Measurements from ENCODE around the gene GJC1.

GJC1 gene

GRCh38 chr17:44872131-44872768 lies 42.2 kb upstream of the GJC1 start:
- Histone ChIP-seq H3K4me1 (ENCODE audit: insufficient read depth, poor library complexity, severe bottlenecking) (no peaks in the 10 kb centered on the region), H3K36me3 (ENCODE audit: low read depth) (peaks cover 93% of the 10 kb centered on the region), H3K27ac (ENCODE audit: poor library complexity, severe bottlenecking) (no peak overlapping the region), H3K9me3 (ENCODE audit: severe bottlenecking) (no peaks in the 10 kb centered on the region), H3K27me3 (ENCODE audit: insufficient read depth, poor library complexity, severe bottlenecking) (no peaks in the 10 kb centered on the region), H3K4me3 (ENCODE audit: severe bottlenecking) (no peak overlapping the region)
- TF ChIP-seq CTCF (IDR thresholded peaks at IDR 0.05; ENCODE audit: poor library complexity, severe bottlenecking), result no peak
- no peak for ATAC-seq (ENCODE audit: low read depth)
- DNase-seq (ENCODE audit: low spot score), result no peak

DNA sequence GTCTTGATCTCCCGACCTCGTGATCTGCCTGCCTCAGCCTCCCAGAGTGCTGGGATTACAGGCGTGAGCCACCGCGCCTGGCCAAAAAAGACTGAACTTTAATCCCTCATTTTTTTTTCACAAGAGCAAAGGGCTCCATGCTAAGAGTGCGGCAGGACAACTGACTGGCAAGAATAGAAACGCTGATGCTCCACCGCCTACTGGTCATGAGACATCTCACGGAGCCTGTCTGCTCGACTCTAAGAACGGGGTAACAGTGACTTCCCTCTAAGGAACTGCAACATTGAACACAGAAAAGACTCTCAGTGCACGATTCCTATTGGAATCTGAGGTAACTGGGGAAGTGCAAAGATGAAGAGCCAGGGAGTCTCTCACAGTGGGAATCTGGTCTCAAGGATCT lies 41.5 kb upstream of the GJC1 start:
- ATAC-seq (ENCODE audit: low read depth) (no peak), DNase-seq (ENCODE audit: low spot score) (no peak)
- Histone ChIP-seq H3K9me3 (ENCODE audit: severe bottlenecking) (no peaks in the 10 kb centered on the region), H3K27me3 (ENCODE audit: insufficient read depth, poor library complexity, severe bottlenecking) (no peaks in the 10 kb centered on the region), H3K4me3 (ENCODE audit: severe bottlenecking) (no peak overlapping the region), H3K4me1 (ENCODE audit: insufficient read depth, poor library complexity, severe bottlenecking) (no peaks in the 10 kb centered on the region), H3K36me3 (ENCODE audit: low read depth) (peaks cover 94% of the 10 kb centered on the region), H3K27ac (ENCODE audit: poor library complexity, severe bottlenecking) (no peak overlapping the region)
- TF ChIP-seq CTCF (IDR thresholded peaks at IDR 0.05; ENCODE audit: poor library complexity, severe bottlenecking), result no peak

DNA sequence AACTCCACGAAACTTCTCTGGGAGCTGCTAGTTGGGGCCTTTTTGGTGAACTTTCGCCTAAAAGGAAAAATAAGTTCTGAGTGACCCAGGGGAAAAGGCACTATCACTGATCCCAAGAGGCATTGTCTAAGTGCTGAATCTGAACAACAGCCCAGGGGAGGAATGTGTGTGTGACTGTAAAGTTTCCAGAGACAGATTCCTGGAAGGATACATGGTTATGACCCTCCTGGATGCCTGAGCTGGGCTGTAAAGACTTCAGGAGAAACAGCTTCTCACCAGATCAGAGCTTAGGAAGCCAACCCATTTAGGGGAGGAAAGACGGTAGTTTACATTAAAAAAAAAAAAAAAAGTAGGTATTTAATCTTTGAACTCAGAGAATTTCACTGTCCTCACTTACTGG lies 37.8 kb upstream of the GJC1 start:
- DNase-seq (ENCODE audit: low spot score) (no peak), ATAC-seq (ENCODE audit: low read depth) (no peak)
- H3K27ac ChIP-seq (ENCODE audit: poor library complexity, severe bottlenecking), result no peak overlapping the region

DNA sequence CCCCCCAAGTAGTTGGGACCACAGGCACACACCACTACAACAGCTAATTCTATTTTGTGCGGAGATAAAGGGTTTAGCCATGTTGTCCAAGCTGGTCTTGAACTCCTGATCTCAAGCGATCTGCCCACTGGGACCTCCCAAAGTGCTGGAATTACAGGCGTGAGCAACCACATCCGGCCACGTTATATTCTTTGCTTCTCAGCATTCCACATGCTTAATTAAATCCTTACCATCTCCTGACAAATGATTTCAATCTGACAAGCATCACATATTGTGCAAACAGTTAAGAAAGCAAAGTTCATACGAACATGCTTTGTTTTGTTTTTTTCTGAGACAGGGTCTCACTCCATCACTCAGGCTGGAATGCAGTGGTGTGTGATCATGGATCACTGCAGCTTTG lies 35.8 kb upstream of the GJC1 start:
- Histone ChIP-seq H3K27me3 (ENCODE audit: insufficient read depth, poor library complexity, severe bottlenecking) (no peaks in the 10 kb centered on the region), H3K4me1 (ENCODE audit: insufficient read depth, poor library complexity, severe bottlenecking) (no peaks in the 10 kb centered on the region), H3K36me3 (ENCODE audit: low read depth) (peaks cover 95% of the 10 kb centered on the region), H3K27ac (ENCODE audit: poor library complexity, severe bottlenecking) (no peak overlapping the region), H3K4me3 (ENCODE audit: severe bottlenecking) (no peak overlapping the region), H3K9me3 (ENCODE audit: severe bottlenecking) (no peaks in the 10 kb centered on the region)
- no peak for TF ChIP-seq CTCF (IDR thresholded peaks at IDR 0.05; ENCODE audit: poor library complexity, severe bottlenecking)
- DNase-seq (ENCODE audit: low spot score) (no peak), ATAC-seq (ENCODE audit: low read depth) (no peak)

More for the DNA sequence above, 37.8 kb upstream of the GJC1 start:
- Histone ChIP-seq H3K9me3 (ENCODE audit: severe bottlenecking) (no peaks in the 10 kb centered on the region), H3K27me3 (ENCODE audit: insufficient read depth, poor library complexity, severe bottlenecking) (no peaks in the 10 kb centered on the region), H3K4me1 (ENCODE audit: insufficient read depth, poor library complexity, severe bottlenecking) (no peaks in the 10 kb centered on the region), H3K36me3 (ENCODE audit: low read depth) (peaks cover 96% of the 10 kb centered on the region), H3K4me3 (ENCODE audit: severe bottlenecking) (no peak overlapping the region)
- no peak for TF ChIP-seq CTCF (IDR thresholded peaks at IDR 0.05; ENCODE audit: poor library complexity, severe bottlenecking)

DNA sequence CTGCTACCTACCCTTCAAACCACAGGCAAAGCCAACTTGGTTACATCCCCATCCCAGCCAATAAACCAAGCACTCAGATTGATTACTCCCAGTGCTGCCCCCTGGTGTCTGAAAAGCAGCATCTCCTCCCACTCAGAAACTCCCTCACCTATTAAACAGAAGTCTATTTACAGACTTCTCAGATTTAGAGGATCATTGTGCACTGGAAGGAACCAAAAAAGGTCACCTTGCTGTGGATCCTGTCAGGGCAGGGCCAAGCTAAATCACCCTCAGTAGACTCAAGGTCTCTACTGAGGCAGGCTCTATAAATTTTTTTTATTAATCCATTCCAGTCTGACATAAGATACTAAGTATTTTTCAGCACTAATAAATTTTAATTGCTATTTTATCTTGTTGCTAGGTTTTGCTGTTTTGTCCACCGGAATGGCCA lies 35.2 kb upstream of the GJC1 start:
- peak; percentile 79 for ATAC-seq (ENCODE audit: low read depth)
- DNase-seq (ENCODE audit: low spot score), result no peak
- H3K36me3 ChIP-seq (ENCODE audit: low read depth), result peaks cover 95% of the 10 kb centered on the region
- no peaks in the 10 kb centered on the region for H3K9me3 ChIP-seq (ENCODE audit: severe bottlenecking)
- no peaks in the 10 kb centered on the region for H3K27me3 ChIP-seq (ENCODE audit: insufficient read depth, poor library complexity, severe bottlenecking)
- H3K4me3 ChIP-seq (ENCODE audit: severe bottlenecking), result no peak overlapping the region
- TF ChIP-seq CTCF (IDR thresholded peaks at IDR 0.05; ENCODE audit: poor library complexity, severe bottlenecking), result peak; percentile 86
- H3K4me1 ChIP-seq (ENCODE audit: insufficient read depth, poor library complexity, severe bottlenecking), result no peaks in the 10 kb centered on the region
- H3K27ac ChIP-seq (ENCODE audit: poor library complexity, severe bottlenecking), result no peak overlapping the region

Measured in RWPE2 (cell line).